Measurements from ENCODE around the gene DCAF7.

DNA sequence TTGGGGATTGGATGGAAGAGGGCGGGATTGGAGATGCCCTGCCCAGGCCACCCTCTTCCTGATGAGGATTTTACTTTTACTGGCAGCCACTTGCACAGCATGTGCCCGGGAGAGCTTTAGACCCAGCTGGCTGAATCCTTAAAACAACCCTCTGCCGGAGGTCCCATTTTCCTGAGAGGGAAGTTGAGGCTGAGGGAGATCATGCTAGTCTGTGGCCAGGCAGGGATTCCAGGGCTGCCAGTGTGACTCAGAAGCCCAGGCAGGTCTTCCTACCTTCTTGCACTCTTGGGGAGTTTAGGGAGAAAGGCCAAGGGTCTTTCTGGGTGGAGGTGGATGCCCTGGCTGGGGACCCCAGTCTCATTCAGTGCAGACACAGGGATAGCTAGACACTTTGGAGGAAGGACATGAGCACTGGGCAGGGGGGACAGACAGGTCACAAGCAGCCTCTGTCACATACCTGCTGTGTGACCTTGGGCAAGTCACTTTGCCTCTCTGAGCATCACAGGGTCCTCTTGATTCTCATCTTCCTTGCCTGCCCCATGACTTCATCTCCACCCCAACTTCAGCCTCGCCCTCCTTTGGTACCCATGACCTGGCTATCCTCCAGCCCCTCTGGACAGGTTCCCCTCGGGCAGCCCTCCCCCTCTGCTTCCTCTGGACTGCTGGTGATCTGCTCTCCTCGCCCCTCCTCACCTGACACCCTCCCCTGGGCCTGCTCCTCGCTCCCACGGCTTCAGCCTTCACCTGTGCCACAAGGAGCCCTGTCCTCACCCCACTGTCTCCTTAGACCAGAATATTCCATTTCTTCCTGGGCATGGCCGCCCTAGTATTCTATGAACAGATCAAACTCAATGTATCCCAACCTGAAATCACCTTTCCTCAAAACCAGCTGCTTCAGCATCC, 11.3 kb upstream of the DCAF7 start:
- TF ChIP-seq POLR2AphosphoS5 (IDR thresholded peaks at IDR 0.05), result no peak
- TF ChIP-seq, protein P1, sequence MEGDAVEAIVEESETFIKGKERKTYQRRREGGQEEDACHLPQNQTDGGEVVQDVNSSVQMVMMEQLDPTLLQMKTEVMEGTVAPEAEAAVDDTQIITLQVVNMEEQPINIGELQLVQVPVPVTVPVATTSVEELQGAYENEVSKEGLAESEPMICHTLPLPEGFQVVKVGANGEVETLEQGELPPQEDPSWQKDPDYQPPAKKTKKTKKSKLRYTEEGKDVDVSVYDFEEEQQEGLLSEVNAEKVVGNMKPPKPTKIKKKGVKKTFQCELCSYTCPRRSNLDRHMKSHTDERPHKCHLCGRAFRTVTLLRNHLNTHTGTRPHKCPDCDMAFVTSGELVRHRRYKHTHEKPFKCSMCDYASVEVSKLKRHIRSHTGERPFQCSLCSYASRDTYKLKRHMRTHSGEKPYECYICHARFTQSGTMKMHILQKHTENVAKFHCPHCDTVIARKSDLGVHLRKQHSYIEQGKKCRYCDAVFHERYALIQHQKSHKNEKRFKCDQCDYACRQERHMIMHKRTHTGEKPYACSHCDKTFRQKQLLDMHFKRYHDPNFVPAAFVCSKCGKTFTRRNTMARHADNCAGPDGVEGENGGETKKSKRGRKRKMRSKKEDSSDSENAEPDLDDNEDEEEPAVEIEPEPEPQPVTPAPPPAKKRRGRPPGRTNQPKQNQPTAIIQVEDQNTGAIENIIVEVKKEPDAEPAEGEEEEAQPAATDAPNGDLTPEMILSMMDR (IDR thresholded peaks at IDR 0.05), result no peak
- no peak for TF ChIP-seq POLR2A (IDR thresholded peaks at IDR 0.05; ENCODE audit: low read depth)
- no peak for TF ChIP-seq EP300 (IDR thresholded peaks at IDR 0.05)
